WERI-Rb-1 (cell line): ENCODE data around the gene TRERF1.

ENCODE experiments used
- DNase-seq: peaks from one replicate; pipeline ENCODE4 v3.0.0-alpha.2; 2020
- H3K27ac ChIP-seq: fragments of 250-450 bp; sonication (Bioruptor Pico); 2 replicates; pipeline ENCODE4 v1.5.1; 2020; ENCODE audit warnings: mild to moderate bottlenecking, moderate library complexity
- H3K27me3 ChIP-seq: fragments of 250-450 bp; sonication (Bioruptor Pico); 2 replicates; pipeline ENCODE4 v1.5.1; 2021; ENCODE audit warnings: mild to moderate bottlenecking, low read depth, moderate library complexity; ENCODE audit not compliant: insufficient read depth, severe bottlenecking
- H3K36me3 ChIP-seq: fragments of 250-450 bp; sonication (Bioruptor Pico); 2 replicates; pipeline ENCODE4 v1.5.1; 2020; ENCODE audit warnings: mild to moderate bottlenecking, moderate library complexity
- H3K4me3 ChIP-seq: 2 replicates; pipeline ENCODE4 v1.5.1; 2011; ENCODE audit warnings: low read depth, mild to moderate bottlenecking, control low read depth, low read length
- H3K9me3 ChIP-seq: fragments of 250-450 bp; sonication (Bioruptor Pico); 2 replicates; pipeline ENCODE4 v1.5.1; 2021; ENCODE audit warnings: mild to moderate bottlenecking, moderate library complexity; ENCODE audit not compliant: severe bottlenecking
- CTCF ChIP-seq: IDR thresholded peaks from 2 replicates; pipeline ENCODE4 v1.5.1; 2011; ENCODE audit warnings: low read depth, mild to moderate bottlenecking, control low read depth, inconsistent platforms, low read length

TRERF1 gene

GRCh38 chr6:42403421-42403820 lies 48.3 kb downstream of the TRERF1 start:
- H3K27ac ChIP-seq: no peak overlapping the region
- peak; percentile 17; the same call in 1 of the 2 replicates for TF ChIP-seq CTCF

GRCh38 chr6:42402184-42402583 lies 49.5 kb downstream of the TRERF1 start:
- H3K4me3 ChIP-seq: no peak overlapping the region
- no peak for DNase-seq
- TF ChIP-seq CTCF: no peak
- no peak overlapping the region for H3K27ac ChIP-seq
- H3K9me3 ChIP-seq: no peaks in the 10 kb centered on the region
- H3K36me3 ChIP-seq: no peaks in the 10 kb centered on the region
- no peaks in the 10 kb centered on the region for H3K27me3 ChIP-seq

More at GRCh38 chr6:42403421-42403820, 48.3 kb downstream of the TRERF1 start:
- no peaks in the 10 kb centered on the region for H3K27me3 ChIP-seq
- H3K36me3 ChIP-seq: no peaks in the 10 kb centered on the region
- no peak for DNase-seq
- H3K4me3 ChIP-seq: no peak overlapping the region
- H3K9me3 ChIP-seq: no peaks in the 10 kb centered on the region

- H3K4me3 ChIP-seq: no peak overlapping the region
- H3K9me3 ChIP-seq: no peaks in the 10 kb centered on the region
- no peak for DNase-seq
- H3K27me3 ChIP-seq: no peaks in the 10 kb centered on the region
- TF ChIP-seq CTCF: no peak
- no peaks in the 10 kb centered on the region for H3K36me3 ChIP-seq
- no peak overlapping the region for H3K27ac ChIP-seq
These were observed 50.1 kb downstream of the TRERF1 start for GRCh38 chr6:42401613-42401951.

- DNase-seq: no peak
- Histone ChIP-seq H3K9me3 (no peaks in the 10 kb centered on the region), H3K27me3 (no peaks in the 10 kb centered on the region), H3K4me3 (no peak overlapping the region), H3K27ac (no peak overlapping the region), H3K36me3 (no peaks in the 10 kb centered on the region)
- TF ChIP-seq CTCF: no peak
These were observed 50.7 kb downstream of the TRERF1 start for GRCh38 chr6:42400886-42401612.

GRCh38 chr6:42400061-42400760 lies 51.5 kb downstream of the TRERF1 start:
- TF ChIP-seq CTCF: no peak
- DNase-seq: no peak
- H3K36me3 ChIP-seq: no peaks in the 10 kb centered on the region
- H3K27me3 ChIP-seq: no peaks in the 10 kb centered on the region
- no peaks in the 10 kb centered on the region for H3K9me3 ChIP-seq
- H3K4me3 ChIP-seq: no peak overlapping the region
- H3K27ac ChIP-seq: no peak overlapping the region

- Histone ChIP-seq H3K9me3 (no peaks in the 10 kb centered on the region), H3K27me3 (no peaks in the 10 kb centered on the region), H3K27ac (no peak overlapping the region), H3K4me3 (no peak overlapping the region), H3K36me3 (no peaks in the 10 kb centered on the region)
- DNase-seq: no peak
- TF ChIP-seq CTCF: peak; percentile 56
These were observed 55.0 kb downstream of the TRERF1 start for GRCh38 chr6:42396720-42397119.
